GM18861 (cell line): Measurements from ENCODE around the gene INPP4B.

Source experiments
- ATAC-seq: cut with Tn5 transposase; IDR thresholded peaks from one replicate; pipeline ENCODE4 v1.9.1; 2021; ENCODE audit not compliant: unreplicated experiment

Gene INPP4B

GRCh38 chr4:142041788-142042187 is 804.3 kb downstream of the INPP4B start:
- no peak for ATAC-seq

GRCh38 chr4:142040043-142040442 is 806.1 kb downstream of the INPP4B start:
- ATAC-seq: no peak

GRCh38 chr4:142036795-142037583 is 809.1 kb downstream of the INPP4B start:
- no peak for ATAC-seq

- no peak for ATAC-seq
Observed at GRCh38 chr4:142035566-142035965, 810.5 kb downstream of the INPP4B start.

- ATAC-seq: no peak
Observed at GRCh38 chr4:142034101-142034500, 812.0 kb downstream of the INPP4B start.

- no peak for ATAC-seq
Observed at GRCh38 chr4:142030010-142030409, 816.1 kb downstream of the INPP4B start.

GRCh38 chr4:142021761-142022160 is 824.3 kb downstream of the INPP4B start:
- no peak for ATAC-seq

- ATAC-seq: no peak
Observed at GRCh38 chr4:142021181-142021580, 824.9 kb downstream of the INPP4B start.

GRCh38 chr4:142016031-142016430 is 830.1 kb downstream of the INPP4B start:
- no peak for ATAC-seq

- ATAC-seq: no peak
Observed at GRCh38 chr4:142009751-142010150, 836.4 kb downstream of the INPP4B start.

- ATAC-seq: no peak
Observed at GRCh38 chr4:142005519-142005918, 840.6 kb downstream of the INPP4B start.

GRCh38 chr4:141999446-142000143 is 846.5 kb downstream of the INPP4B start:
- ATAC-seq: no peak

GRCh38 chr4:141995056-141995455 is 851.0 kb downstream of the INPP4B start:
- ATAC-seq: no peak

- ATAC-seq: no peak
Observed at GRCh38 chr4:141977433-141977832, 868.7 kb downstream of the INPP4B start.
